GM10847 (cell line): ENCODE results near the gene DMRTC2.

Experiments
- POLR2A ChIP-seq: IDR thresholded peaks from 2 replicates; pipeline ENCODE4 v1.6.1; 2011; ENCODE audit not compliant: insufficient read length; ENCODE audit errors: extremely low read depth

The DMRTC2 gene

DNA sequence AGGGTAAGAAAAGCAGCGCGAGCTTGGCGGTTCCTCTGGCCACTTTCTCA lies at the start of gene DMRTC2:
DMRTC2 (plus strand) TSS at position 42 of the 50 bp plus-strand sequence. CDS start 2,387 bp downstream, outside the sequence.
- TF ChIP-seq POLR2A = no peak

DNA sequence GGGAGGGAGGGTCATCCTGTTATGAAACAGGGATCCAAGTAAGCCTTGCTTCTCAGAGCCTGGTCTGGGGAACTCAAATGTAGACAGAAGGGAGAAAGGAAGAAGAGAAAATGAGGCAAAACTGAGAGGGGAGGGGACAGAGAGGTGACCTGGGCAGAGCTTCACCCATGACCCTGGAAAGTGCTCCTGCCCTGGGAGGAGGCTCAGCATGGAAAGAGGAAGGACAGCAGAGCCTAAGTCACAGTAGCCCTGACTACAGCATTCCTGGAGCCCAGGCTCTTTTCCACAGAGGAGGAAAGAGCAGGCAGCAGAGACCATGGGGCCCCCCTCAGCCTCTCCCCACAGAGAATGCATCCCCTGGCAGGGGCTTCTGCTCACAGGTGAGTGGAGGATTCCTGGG lies 48.5 kb upstream of the DMRTC2 start, which contains the start of gene CEACAM3:
CEACAM3 (plus strand) TSS at position 226 of the 400 bp plus-strand sequence; CDS start at position 317, 91 bp downstream.
- TF ChIP-seq POLR2A = no peak

DNA sequence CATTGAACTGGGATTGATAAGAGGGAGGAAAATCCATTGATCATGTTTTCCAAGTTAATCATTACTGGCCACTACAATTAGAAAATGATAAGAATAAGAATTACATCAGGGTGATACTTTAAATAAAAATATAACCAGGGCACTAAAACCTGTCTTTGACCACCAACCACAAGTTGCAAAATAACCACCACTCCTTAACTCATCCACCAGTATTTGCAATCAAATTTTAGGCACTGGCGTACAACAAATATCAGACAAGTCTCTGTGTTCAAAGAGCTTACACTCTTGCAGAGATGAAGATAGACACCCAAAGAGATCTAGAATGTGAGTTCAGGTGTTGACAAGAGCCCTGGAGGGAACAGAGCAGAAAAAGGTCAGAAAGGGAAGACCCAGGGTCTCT lies 47.9 kb upstream of the DMRTC2 start:
- TF ChIP-seq POLR2A = no peak

DNA sequence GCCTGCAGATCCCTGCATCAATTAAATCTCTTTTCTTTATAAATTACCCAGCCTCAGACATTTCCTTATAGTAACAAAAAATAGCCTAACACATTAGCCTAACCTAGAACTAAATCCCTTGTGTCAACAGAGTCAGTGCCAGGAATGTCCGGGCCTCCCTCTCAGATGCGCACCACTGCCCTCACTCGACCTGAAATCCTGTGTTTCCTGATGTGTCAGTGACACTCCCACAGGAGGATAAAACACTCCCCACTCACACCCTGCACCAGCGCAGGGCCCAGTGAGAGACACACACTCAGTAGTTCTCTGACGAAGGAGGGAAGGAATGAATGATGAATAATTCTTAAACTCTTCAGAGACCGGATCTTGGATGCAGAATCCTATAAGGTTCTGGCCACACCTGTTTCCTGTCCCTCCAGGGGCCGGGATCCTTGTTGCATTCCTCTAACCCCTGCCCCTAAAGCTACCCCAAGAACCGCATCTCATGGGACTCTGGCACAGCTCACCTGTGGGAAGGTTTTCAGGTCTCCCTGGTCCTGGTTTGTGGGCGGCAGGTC lies 45.3 kb upstream of the DMRTC2 start:
- TF ChIP-seq POLR2A = no peak

DNA sequence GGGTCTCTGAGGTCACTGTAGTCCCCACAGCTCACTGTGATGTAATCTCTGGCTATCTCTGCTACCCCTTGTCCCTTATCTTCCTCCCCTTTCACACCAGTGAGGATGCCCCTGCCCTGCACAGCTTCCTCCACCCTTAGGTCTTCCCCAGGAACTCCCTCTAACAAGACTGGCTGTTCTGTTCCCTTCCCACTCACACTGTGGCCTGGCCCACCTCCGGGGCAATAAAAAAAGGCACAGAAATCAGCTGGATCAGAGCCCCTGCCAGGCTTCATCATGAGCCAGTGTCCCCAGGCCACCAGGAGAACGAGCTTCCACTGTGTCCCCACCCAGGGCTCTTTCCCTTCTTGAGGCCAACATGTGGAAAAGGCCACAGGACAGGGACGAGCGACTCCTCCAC lies 43.8 kb upstream of the DMRTC2 start:
- TF ChIP-seq POLR2A = no peak

DNA sequence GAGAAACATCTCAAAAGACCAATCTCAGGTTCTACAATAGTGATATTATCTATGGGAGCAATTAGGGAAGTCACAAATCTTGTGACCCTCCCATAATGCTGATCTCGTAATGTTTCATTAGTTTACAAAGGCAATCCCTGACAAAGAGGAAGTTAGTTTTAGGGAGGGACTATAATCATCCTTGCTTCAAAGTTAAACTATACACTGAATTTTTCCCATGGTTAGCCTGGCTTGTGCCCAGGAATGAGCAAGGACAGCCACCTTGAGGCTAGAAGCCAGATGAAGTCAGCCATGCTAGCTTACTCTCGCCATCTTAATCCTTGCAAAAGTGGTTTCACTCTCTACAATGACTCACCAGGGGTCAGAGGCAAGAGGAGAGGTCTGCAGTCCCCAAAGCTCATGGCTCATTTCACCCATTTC lies 43.0 kb upstream of the DMRTC2 start:
- TF ChIP-seq POLR2A = no peak

DNA sequence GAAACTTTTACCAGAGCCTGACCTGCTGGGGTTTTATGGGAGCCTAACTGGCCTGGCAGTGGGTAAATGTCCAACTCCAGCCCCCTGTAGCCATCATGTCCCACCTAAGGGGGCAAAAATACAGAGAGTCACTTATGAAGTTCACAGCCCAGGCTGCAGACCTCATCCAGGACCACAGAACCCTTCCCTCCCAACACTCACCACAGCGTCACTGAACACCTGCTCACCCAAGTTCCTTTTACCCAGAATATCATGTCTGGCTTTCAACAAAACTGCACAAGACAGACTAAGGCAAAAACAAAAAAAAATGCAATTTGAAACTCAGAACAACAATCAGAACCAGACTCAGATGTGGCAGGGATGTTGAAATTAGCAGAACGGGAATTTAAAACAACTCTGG lies 42.1 kb upstream of the DMRTC2 start:
- no peak for TF ChIP-seq POLR2A

DNA sequence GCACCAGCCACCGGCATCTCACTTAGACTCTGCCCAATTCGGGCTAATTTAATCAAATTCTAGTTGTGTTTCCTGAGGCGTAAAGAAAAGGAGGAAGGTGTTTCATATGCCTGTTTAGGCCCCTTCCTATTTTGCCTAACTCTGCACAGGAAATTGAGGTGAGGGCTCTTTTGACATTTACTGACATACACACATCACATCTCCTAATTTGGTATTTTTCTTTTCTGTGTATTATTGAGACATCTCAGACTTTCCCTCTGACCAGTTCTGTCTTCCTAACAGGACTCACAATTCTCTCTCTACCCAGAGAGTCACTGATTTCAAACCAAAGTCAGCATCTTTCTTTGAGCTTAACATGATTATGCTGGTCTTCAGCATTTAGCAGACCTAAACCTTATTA lies 40.5 kb upstream of the DMRTC2 start:
- no peak for TF ChIP-seq POLR2A

DNA sequence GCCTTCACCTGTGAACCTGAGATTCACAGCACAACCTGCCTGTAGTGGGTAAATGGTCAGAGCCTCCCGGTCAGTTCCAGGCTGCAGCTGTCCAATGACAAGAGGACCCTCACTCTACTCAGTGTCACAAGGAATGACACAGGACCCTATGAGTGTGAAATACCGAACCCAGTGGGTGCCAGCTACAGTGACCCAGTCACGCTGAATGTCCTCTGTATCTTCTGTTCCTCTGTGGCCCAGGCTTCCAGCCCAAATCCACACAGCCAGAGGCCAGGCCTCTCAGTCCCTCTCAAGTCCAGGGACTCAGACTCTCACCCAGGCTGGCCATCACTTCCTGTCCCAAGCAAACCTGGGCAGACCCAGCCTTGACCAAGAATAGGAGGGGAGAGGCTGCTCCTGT lies 37.7 kb upstream of the DMRTC2 start:
- TF ChIP-seq POLR2A = no peak

DNA sequence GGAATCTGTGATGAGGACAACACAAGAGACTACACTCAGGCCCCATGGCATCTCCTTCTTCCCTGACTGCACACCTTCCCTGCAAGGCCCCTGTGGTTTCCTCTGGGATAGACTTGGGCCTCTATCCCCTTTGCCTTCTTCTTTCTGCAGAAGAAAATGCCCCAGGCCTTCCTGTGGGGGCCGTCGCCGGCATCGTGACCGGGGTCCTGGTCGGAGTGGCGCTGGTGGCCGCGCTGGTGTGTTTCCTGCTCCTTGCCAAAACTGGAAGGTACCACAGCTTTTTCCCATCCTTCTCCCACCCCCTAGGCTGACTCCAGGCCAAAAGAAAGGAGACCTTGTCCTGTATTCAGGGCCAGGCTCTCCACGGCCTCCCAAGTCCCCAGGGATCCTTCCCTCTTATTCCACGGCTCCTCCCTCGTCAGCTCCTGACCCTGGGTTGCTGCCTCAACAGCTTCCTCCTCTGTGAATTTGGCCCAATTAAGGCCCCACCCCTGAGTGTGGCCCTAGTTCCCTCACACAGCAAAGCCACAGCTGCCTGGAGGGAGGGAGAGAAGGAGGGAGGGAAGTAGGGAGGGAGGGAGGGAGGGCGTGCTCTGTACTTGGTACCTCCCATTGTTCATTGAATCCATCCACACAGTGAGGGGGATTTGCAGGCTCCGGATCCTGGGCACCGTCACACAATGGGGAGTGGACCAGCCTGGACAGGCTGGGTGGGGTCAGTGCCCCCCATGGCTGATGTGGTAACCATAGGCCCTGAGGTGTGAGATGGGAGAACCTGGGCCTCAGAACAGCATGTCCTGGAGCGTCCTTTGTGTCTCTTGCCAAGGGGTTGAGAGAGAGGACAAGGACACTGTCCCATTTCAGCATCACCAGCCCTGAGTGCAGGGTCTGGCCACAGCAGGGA lies 35.9 kb upstream of the DMRTC2 start:
- no peak for TF ChIP-seq POLR2A

DNA sequence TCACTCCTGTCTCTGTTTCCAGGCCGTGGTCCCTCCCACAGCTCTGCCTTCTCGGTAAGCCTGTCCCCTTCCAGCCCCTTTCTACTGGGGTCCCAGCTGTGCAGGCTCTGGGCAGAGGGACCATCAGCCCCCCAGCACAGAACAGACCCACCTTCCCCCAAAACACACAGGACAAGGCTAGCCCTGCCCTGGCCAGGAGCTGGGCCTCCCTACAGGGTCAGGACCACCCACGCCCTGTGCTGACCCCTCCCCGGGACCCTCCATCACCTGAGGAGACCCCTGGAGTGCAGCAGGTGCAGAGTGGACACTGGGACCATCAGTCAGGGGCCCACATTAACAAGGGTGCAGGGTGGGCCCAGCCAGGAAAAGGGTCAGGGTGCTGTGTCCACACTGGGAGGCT lies 34.5 kb upstream of the DMRTC2 start:
- no peak for TF ChIP-seq POLR2A

DNA sequence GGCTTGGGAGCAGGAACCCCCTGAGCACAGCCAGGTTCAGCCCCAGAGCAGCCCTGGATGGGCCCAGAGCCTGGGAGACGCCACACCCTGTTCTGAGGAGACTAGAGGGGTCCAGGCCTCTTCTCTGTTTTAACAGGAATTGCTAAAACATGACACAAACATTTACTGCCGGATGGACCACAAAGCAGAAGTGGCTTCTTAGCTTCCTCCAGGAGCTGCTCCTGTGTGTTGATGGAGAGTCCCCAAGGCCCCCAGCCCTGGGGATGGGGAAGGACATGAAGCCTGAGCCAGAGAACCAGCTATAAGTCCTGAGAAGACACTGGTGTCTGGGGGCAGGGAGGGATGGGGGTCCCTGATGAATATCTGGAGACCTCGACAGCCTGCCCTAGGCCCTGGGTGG lies 33.8 kb upstream of the DMRTC2 start:
- no peak for TF ChIP-seq POLR2A

DNA sequence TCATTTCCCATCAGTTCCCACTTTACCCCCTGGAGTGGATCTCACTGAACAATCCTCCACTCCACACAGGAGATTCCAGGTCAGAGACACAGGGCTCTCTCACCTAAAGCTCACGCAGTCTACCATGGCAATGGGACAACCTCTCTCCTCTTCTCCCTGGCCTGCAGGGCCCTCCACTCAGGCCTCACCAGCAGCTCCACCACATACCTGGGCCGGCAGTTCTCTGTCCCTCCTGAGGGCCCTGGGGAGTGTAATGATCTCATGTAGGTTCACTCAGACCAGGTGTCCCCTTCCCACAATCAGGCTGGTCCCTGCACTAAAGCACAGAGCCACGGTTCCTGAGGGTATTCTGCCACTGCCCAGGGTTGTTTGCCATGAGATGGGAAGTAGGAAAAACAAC lies 32.9 kb upstream of the DMRTC2 start:
- TF ChIP-seq POLR2A = no peak

DNA sequence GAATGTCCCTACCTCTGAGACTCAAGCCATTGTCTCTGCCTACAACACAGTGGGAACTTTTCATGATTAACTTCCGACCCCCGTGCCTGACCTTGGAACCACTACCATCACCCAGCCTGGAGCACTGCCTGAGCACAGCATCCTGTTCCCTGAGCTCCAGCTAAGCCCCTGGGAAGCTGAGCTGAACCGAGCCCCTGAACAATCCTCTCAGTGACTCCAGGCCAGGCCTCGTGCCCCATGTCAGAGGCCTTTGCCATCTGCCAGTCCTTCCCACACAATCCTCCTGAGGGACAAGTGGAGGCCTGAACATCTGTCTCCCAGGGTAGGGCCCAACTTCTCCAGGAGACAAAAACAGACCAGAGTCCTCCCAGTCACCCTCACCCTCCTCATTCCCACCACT lies 30.9 kb upstream of the DMRTC2 start:
- TF ChIP-seq POLR2A = no peak

DNA sequence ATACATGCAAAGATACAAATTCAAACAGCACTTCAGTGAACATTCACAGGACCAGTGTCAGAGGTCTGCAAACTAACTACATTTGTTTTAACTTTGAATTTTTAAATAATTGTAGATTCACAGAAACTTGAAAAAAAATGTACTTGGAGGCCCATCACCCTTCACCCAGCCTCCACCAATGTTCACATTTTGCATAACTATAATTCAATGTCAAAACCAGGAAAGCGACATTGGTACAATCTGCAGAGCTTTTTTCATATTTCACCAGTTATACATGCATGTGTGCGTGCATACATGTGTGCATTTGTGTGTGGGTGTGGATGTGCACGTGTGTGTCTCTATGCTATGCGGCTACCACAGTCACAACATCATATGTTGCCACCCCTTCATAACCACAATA lies 29.5 kb upstream of the DMRTC2 start:
- no peak for TF ChIP-seq POLR2A

DNA sequence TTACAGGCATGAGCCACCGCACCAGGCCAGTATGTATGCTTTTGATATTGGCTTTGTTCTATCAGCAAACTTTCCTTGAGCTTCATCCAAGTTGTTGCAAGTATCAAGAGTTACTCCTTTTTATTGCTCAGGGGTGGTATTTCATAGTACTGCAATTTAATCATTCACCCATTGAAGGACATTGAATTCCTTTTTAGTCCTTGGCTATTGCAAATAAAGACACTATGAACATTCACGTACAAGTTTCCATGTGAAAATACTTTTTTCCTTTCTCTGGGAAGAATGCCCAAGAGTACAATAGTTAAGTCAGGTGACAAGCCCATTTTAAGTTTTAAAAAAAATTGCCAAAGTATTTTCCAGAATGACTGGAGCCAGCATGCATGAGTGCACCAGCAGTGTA lies 28.1 kb upstream of the DMRTC2 start:
- no peak for TF ChIP-seq POLR2A

DNA sequence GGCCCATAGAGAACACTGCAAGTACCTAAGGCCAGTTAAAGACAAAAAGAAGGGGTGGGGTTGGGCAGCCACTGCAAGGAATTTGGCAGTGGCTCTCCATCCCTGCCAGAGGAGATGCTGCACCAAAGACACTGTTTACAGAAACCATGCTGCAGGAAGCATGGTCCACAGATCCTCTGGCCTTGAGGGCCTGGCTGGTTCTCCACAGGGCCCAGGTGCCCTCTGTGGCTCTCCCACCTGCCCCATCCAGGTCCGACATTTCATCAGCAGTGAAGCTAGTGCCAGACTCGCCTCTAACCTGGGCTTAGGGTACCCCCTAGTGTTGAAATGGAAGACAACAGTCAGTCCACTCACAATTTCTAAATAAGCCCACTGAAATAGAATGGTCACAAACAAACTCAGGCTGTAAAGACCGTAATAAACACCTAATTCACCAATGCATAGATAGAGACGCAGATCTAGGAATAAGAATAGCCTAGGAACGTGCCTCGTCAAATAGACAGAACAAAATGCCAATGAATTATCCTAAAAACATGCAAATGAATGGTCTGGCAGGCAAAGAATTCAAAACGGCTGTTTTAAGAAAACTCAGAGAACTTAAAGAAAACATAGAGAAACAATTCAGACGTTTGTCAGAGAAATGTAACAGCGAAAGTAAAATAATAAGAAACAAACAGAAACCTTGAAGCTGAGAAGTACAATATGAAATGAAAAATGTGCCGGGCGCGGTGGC lies 23.7 kb upstream of the DMRTC2 start:
- no peak for TF ChIP-seq POLR2A

DNA sequence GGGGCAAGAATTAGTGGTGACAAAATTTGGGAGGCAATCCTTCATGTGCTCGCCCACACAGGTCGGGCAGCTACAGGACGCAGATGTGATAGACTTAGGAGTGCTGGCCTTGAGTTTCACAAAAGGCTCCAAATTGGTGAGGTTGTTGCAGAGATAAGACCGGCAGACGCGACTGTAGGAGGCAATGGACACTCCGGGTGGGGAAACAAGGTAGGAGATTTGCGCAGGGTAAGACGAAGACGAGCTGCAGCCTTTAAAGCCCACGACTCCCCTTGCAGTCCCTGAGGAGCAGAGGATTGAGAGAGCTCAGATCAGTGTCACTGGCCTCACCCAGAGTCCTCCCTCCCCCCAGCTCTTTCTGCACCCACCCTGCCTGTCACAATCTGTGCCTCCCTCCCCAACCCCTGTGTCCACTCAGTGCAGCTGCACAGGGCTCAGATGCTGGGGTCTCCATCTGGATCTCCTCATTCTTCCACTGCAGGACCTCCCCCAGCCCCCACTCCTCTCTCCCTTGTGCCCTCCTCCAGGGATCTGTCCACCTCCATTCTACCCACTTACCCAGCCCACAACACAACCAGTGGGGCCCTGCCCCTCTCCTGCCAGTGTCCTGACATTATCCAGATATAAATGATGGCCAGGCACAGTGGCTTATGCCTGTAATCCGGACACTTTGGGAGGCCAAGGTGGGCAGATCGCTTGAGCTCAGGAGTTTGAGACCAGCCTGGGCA lies 6.7 kb upstream of the DMRTC2 start:
- no peak for TF ChIP-seq POLR2A
